GM19324 (cell line): ENCODE measurements around the gene STXBP6.

ENCODE experiments used
- ATAC-seq: cut with Tn5 transposase; IDR thresholded peaks from one replicate; pipeline ENCODE4 v1.9.1; 2021; ENCODE audit warnings: mild to moderate bottlenecking, moderate library complexity; ENCODE audit not compliant: unreplicated experiment, low FRiP score

STXBP6 gene

GRCh38 chr14:24870949-24871701, 178.8 kb downstream of the STXBP6 start:
- ATAC-seq, result no peak

- no peak for ATAC-seq
Measured at GRCh38 chr14:24868389-24868788, 181.6 kb downstream of the STXBP6 start.

GRCh38 chr14:24866067-24866639, 183.8 kb downstream of the STXBP6 start:
- ATAC-seq, result no peak

- ATAC-seq, result no peak
Measured at GRCh38 chr14:24863968-24864684, 185.8 kb downstream of the STXBP6 start.

- ATAC-seq, result no peak
Measured at GRCh38 chr14:24861083-24861630, 188.8 kb downstream of the STXBP6 start.

- no peak for ATAC-seq
Measured at GRCh38 chr14:24859559-24859958, 190.4 kb downstream of the STXBP6 start.

- ATAC-seq, result no peak
Measured at GRCh38 chr14:24858684-24859083, 191.3 kb downstream of the STXBP6 start.

GRCh38 chr14:24858052-24858451, 191.9 kb downstream of the STXBP6 start:
- no peak for ATAC-seq

GRCh38 chr14:24857277-24857676, 192.7 kb downstream of the STXBP6 start:
- no peak for ATAC-seq

- no peak for ATAC-seq
Measured at GRCh38 chr14:24853446-24853845, 196.5 kb downstream of the STXBP6 start.

- ATAC-seq, result no peak
Measured at GRCh38 chr14:24852312-24853060, 197.5 kb downstream of the STXBP6 start.

GRCh38 chr14:24851837-24852236, 198.1 kb downstream of the STXBP6 start:
- ATAC-seq, result no peak

GRCh38 chr14:24851406-24851805, 198.5 kb downstream of the STXBP6 start:
- ATAC-seq, result no peak

GRCh38 chr14:24850072-24850471, 199.9 kb downstream of the STXBP6 start:
- ATAC-seq, result no peak

GRCh38 chr14:24849471-24849870, 200.5 kb downstream of the STXBP6 start:
- no peak for ATAC-seq

- no peak for ATAC-seq
Measured at GRCh38 chr14:24848102-24848790, 201.7 kb downstream of the STXBP6 start.

- ATAC-seq, result no peak
Measured at GRCh38 chr14:24847568-24848095, 202.3 kb downstream of the STXBP6 start.

- no peak for ATAC-seq
Measured at GRCh38 chr14:24846261-24846660, 203.7 kb downstream of the STXBP6 start.

GRCh38 chr14:24845851-24846250, 204.1 kb downstream of the STXBP6 start:
- ATAC-seq, result no peak

- ATAC-seq, result no peak
Measured at GRCh38 chr14:24844011-24844410, 205.9 kb downstream of the STXBP6 start.
